OCI-M2 (cell line): Measurements from ENCODE around the gene TNIK.
"Not testable (repeated sequence)": the region's sequence is repeated elsewhere in the genome, so short reads cannot be mapped to it uniquely, and the experiment has no call there.

Experiments
- DNase-seq: peaks from one replicate; lab custom pipeline; 2025; ENCODE audit not compliant: unreplicated experiment; lab: John Stamatoyannopoulos, UW

TNIK gene

DNA sequence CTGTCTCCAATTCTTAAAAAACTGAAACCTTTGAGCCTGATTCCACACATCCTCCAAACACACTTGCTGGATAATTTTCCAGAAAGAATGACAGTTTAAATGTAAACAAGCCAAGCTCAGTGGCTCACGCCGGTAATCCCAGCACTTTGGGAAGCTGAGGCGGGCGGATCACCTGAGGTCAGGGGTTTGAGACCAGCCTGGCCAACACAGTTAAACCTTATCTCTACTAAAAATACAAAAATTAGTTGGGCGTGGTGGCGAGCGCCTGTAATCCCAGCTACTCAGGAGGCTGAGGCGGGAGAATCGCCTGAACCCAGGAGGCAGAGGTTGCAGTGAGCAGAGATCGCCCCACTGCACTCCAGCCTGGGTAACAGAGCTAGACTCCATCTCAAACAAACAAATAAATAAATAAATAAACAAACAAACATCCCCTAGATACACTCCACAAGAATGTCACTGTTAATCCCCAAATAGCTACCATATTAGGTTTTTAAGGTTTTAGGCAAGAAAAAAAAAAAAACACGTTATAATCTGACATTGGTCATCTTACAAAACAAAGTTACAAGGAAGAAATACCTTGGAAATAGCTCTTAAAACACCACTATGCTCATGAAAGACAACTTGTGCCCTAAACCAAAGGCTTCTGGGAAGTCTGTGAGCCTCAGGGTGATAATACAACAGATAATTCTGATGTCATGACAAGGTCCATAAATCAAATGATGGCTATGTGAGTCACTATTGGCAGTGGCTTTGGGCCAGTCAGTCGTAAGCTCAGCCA, 13.2 kb downstream of the TNIK start:
- DNase-seq, result no peak

DNA sequence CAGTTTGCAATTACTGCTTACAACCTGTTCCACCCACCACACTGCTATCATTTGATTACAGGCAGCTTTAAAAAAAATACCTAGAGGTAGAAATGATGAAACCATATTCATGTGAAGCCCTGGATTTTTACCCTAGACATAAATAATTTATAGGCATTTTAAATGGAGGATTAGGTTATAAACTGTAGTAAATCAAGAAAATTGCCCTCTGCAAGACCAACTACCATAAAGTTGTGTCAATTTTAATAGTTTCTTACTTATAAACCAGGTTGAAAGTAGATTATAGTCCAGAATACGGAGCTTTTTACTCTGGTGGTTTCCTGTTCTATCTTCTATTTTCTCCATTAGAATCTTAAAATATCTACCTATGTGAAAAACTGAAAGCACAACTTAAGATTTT, 13.9 kb downstream of the TNIK start:
- no peak for DNase-seq

DNA sequence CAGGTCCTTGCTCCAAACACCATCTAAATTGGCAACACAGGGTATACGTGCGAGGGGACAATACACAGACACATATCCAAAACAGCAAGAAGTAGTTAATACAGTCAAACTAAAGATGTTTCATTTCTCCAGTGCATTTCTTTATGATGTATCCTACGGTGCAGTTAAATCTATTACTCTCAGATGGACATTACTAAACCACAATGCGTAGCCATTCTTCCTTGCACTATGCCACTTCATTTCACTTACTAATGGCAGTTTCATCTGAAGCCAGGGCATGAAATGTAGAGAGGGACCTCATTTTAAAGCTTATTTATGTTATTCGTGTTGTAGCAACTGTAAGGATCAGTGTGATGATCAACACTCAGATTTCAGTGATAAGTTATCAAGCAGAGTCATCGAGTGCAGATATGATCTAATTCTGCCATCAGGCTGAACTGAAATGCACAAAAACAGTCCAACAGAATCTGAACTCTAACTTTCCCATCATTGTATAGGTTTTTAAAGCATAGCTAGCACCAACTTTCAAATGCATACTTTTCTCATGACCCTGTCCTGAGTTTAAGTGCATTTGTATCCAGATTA, 14.5 kb downstream of the TNIK start:
- DNase-seq, result no peak

DNA sequence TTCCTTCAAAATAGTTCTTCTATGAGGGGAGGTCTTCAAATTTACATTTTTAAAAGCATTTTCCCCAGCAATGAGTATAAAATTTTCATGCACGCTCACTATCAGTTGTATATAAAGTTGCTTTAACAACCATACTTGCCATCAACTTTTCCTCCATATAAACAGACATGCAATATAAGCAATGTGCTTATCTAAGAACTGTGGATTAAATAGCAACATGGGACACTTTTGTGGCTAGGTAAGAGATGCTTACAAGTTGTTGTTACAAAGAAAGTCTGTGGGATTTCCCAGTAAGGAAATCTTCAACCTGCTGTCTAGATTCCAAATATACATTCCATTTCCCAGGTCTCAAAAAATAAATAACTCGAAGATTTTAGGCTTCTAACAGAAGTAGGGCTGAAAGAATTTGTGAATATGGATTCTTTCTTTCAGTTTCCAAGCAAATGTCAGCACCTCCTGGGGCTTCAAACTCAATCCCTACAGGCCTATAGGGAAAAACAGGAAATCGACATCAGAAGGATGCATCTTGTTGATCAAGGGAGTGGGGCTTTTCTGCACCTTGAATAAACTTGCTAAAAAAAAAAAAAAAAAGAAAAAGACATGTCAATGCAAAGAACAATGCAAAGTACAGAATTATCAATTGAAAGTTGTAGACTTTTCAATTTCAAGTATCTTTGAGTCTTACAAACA, 16.1 kb downstream of the TNIK start:
- DNase-seq, result no peak

DNA sequence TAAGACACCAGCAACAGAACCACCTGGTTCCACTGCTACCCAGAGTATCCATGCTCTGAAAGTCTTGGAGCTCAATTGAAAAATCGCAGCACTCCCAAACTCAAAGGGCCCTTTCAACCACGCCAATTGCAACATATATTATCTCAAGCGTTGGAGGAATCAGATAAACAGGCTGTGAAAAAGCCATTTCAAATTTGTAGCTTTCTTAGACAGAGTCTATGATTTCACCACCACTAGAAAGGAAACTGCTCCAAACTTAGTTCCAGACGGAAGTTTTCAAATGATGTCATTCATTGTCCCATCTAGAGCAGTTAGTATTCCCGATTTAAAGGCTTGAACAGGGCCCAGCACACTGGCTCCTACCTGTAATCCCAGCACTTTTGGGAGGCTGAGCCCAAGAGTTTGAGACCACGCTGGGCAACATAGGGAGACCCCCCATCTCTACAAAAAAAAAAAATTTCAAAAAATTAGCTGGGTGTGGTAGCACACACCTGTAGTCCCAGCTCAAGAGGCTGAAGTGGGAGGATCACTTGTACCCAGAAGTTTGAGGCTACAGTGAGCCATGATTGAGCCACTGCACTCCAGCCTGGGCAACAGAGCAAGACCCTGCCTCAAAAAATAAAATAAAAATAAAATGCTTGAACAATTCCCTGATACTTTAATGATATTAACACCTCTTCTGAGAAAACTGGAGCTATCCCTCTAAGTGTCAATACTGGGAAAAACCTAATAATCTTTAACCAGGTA, 16.8 kb downstream of the TNIK start:
- no peak for DNase-seq

DNA sequence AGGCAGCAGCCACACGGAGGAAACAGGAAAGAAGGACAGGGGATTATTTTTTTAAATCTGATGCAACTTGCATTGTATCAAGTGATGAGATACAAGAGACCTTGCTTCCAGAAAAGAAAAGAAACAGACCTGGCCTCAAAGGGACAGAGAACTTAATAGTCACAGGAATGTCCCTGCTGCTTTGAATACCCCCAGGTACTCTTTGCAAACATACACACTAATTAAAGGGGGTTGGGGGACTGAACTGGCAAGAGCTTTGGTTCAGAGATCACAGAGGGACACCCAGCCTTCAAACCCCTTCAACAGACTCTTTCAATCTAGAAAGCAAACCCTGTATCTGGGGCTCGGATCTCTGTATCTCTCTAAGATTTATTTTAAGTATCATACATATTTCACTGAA, 18.0 kb downstream of the TNIK start:
- DNase-seq, result no peak

DNA sequence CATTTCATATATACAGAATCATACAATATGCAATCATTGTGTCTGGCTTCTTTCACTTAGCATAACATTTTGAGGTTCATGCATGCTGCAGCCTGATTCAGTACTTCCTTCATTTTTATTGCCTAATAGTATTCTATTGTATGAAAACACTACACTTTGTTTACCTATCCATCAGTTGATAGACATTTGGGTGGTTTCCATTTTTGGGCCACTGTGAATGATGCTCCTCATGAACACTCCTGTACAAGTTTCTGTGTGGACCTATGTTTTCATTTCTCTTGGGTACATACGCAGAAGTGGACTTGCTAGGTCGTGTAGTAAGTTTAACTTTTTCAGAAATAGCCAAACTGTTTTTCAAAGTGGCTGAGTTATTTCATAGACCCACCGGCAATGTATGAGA, 18.8 kb downstream of the TNIK start:
- no peak for DNase-seq

DNA sequence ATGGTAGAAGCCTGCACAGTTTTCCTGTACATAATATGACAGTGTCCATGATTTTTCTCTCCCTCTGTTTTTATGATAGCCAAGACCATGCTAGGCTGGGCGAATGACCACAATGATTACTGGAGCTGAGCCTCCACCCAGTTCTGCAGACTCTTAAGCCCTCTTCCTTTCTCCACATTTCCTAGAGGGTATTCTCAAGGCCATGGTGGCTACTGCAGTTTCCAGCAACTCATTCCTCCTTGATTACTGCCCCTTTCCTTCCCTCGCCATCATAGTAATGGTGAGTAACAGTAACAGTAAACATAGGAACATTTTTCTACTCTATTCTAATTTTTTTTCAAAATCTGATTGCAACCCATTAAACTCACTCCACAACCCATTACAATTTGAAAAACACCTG, 20.2 kb downstream of the TNIK start:
- DNase-seq, result no peak

DNA sequence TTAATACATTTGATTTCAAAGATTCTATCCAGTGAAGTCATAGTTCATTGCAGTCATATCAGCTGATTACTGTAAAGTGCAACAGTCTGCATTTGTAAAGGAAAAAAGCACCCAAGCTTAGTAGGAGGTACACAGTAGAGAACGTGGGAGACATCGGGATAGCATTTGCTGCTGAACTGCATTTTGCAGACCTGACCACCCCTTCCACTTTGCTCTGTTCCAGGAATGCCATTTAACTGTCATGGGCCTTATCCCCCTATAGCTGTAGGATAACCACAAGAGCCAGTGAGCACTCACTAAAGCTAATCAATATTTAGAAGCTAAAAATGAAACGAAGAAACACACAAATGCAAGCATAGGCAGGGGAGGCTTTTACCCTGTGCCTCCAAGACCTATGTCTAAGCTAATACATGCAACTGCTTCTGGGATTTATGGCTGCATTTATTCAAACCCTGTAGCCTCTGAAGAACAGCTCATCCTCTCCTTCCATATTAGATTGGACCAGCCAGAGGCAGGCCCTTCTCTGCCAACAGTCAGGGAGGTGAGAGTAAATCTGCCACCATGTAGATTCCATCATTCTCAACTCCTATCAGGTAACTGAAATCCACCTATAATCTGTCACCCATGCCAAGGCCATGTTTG, 23.0 kb downstream of the TNIK start:
- no peak for DNase-seq

DNA sequence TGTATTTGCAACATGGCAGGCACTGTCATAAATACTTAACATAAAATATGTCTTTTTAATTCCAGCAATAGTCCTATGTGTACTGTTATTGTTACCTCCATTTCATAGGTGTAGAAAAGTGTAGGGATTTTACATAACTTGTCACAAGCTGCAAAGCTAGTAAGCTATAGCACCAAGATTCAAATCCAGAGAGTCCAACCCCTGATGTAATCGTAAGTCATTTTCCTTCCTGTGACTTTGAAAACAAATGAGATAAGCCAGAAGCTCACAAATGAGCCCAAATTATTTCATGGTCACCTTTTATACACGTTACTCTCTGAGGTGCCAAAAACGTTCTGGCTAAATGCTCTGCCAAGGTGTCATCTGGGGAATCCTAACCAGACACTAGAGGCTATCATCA, 23.8 kb downstream of the TNIK start:
- no peak for DNase-seq

DNA sequence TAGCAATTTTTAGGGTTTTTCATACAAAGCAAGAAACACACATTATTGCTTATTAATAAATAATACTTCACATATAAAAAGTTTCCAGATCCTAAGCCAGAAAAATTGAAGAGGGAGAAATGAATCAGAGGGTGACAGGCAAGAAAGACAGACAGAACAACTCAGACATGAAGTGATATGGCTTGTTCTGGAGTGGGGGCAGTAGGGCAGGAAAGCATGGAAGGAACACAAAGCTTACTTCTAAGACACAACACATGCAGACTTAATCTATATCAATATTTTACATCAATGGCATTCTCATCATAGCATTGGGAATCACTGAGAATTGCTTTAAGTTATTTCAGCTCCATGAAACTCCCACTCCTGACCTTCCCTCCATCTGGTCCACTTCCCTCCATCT, 24.4 kb downstream of the TNIK start:
- DNase-seq, result no peak

DNA sequence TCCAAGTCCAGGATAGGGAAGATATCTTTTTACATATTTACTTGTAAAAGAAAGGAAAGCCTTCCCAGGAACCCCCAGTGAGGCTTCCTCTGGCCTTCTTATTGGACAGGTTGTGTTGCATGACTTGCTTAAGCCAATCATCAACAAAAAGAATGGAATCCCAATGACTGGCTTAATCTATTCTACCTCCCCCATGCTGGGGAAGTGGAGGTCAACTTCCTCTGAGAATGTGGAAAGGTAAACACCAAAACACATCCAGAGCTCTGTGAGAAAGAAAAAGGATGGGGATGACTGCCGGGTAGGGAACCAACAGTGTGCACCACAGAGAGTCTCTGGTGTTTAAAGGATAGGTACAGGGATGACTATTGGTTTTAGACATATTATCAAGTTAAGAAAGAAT, 25.1 kb downstream of the TNIK start:
- no peak for DNase-seq

DNA sequence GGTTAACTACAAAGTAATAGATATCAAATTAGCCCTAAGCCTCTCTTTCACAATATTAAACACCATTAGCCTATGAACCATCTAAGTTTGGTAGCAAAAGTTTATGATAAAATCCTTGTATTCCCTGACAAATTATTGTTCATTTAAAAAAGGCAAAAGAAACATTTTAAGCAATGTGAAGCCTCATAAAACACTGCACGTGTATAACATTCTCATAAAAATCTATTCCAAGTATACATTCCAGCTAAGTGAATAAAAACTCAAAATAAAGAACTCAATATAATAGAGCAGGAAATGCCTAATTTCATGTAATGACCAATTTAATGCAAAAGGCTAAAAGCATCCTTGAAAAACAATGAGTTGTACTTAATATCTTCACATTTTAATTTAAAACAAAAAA, 27.7 kb downstream of the TNIK start:
- DNase-seq, result no peak

DNA sequence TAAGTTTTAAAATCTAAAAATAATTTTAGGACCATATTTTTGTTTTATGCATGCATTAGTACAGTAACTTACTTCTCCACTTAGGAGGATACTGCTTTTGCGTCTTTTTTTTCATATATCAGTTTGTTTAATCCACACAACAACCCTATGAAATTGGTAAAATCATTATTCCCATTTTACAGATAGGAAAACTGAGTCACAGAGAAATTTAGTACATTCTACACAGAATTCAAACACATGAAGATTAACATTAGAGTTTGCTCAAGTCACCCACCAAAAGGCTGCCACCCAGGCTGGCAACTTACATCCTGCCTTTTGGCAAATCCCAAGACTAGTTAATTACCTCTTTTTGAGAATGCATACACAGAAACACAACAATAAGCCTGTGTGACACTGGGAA, 28.7 kb downstream of the TNIK start:
- no peak for DNase-seq

DNA sequence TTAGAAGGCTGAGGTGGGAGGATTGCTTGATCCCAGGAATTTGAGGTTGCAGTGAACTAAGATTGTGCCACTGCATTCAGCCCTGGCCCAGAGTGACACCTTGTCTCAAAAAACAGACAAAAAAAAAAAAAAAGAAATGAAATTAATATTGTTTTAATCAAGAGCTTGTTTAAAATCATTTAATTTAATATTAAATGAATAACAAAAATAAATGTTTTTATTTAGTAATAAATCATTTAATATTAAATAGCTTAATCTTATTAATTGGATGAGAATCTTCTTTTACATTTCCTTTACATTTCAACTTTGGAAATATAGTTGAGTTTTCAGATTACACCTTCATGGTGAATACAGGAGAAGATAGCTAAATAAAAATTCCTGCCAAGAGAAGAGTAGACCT, 29.7 kb downstream of the TNIK start:
- DNase-seq, result no peak

DNA sequence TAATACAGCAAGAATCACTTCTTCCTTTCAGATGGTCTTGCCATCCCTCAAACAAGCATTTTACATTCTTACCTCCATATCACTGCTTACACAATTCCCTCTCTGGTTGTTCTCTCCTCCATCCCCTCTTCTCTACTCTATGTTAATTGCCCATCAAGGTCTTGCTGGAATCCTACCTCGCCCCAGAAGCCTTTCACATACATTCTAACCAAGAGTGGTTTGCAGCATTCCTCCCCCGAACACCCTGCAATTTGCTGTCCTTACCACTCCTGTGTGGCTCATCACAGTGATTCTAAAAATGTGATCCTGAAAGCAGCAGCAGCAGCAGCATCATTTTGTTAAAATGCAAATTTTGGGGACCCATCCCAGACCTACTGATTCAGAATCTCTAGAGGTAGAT, 30.6 kb downstream of the TNIK start:
- no peak for DNase-seq

DNA sequence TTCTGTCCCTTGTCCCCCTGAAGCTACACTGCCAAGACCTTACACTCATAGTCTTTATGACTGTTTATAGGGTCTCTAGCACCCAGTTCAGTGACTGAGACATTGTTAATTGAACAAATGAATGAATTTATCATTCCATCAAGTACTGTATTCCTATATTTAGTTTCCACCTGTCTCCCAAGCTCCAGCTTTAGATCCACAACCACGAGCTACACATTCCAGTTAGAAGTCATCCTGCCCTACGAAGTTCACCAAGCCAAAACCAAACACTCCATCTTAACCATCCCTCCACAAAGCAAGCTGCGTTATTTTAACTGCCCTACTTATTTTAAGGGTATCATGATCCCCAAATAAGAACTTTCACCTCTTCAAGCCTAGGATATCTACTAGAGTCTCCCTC, 31.3 kb downstream of the TNIK start:
- no peak for DNase-seq

DNA sequence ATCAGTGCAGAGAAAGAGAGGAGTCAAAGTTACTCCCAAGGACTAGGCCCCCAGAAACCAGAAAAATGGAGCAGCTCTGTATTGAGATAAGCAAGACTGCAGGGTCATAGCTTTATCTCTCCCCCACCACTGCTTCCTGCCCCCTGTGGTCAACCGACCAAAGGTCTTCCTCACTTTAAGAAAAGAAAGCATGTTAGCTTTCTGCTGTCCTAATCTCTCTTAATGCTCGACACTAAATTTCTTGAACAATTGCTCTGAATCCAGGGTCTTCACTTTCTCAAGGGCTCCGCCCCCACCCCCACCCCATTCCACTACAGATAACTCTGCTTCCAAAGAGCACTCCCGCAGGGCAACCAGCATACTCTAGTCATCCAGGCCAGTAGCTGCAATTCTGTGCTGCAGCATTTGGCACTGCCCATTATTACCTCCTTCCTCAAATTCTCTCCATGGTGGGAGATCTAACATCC, 31.9 kb downstream of the TNIK start:
- peak; percentile 62 for DNase-seq

DNA sequence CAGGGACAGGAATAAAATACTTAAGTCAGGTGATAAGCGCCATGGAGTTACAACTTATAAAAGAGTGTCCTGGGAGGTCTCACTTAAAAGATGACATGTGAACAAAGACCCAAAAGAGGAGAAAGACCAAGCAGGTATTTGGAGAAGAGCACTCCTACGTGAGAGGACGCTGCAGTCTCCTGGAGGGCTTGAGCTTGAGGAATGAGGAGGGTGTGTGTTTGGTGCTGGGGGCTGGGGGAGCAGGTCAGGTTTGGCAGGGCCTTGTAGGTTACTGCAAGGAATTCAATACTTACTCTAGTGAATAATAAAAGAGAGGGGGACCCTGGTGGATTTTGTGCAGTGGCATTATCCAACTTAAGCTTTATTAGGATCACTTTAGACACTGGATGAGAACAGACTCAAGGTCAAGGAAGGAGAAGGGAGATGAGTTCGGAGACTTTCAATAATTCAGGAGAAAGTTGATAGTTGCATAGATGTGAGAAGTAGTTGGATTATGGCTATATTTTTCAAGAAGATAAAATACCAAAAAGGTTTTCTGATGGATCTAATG, 32.4 kb downstream of the TNIK start:
- DNase-seq, result no peak

DNA sequence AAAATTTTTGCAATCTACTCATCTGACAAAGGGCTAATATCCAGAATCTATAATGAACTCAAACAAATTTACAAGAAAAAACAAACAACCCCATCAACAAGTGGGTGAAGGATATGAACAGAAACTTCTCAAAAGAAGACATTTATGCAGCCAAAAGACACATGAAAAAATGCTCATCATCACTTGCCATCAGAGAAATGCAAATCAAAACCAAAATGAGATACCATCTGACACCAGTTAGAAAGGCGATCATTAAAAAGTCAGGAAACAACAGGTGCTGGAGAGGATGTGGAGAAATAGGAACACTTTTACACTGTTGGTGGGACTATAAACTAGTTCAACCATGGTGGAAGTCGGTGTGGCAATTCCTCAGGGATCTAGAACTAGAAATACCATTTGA, 36.1 kb downstream of the TNIK start:
- DNase-seq, result not testable (repeated sequence)

DNA sequence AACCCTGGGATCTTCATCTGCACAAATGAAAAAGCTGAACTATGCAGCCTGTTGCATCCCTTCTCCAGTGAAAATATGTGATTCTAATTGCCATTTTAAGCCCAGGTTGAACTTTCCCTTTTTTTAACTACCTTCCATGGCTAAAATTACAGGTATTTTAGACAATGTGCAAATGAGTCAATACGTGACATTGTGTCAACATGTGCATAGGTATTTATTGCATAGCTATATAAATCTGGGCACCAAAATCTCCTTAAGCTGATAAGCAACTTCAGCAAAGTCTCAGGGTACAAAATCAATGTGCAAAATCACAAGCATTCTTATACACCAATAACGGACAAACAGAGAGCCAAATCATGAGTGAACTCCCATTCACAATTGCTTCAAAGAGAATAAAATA, 37.4 kb downstream of the TNIK start:
- not testable (repeated sequence) for DNase-seq
